ENCODE measurements around the gene ZNF256.

Gene ZNF256

DNA sequence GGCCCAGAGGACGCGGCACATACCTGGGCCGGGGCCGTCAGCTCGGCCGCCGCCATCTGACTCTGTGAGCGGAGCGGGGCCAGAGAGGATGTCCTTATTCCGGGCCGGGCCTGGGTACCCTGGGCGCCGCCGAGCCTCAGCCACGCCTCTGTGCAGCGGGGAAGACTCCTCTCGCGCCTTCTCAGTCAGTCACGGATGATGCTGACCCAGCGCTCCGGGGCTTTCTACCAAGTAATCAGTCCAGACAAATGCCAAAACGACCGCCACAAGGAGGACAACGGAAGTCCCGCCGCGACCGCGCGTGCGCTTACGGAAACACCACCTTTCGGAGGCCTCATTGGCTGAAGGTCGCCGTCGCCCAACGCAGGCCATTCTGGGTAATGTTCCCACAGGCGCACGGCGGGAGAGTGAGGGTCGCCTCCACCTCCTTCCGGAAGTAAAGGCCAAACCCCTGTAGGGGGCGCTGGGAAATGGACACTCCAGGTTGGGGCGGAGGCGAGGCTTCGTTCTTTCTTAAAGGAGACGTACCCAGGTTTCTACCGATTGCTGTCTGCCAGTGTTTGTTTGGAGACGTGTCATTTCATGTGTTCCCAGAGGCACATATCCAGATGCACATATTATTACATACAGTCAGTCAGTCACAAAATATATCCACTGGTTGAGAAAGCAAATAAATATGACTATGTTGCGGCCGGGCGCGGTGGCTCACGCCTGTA lies at the start of gene ZNF256:
Gene ZNF256 (minus strand): TSS at position 288 of the 716 bp plus-strand sequence. CDS start 232 bp downstream, at position 56.
- peak; percentile 84 to 90 for DNase-seq (ENCODE audit: low read depth in 2 of 2)

DNA sequence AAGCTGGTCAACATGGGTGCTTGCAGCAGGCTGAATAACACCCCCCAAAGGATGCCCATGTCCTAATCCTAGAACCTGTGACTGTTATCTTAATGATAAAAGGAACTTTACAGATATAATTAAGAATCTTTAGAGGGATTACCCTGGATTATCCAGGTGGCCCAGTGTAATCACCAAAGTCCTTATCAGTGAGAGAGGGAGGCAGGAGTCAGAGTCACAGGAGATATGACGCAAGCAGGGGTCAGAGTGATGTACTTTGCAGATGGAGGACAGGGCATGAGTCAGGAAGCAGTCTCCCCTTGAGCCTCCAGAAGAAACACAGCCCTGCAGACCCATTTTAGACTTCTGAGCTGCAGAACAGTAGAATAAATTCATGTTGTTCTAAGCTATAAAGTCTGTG lies 45.3 kb upstream of the ZNF256 start:
- no peak for DNase-seq (ENCODE audit: low read depth in 2 of 2)

- no peak for DNase-seq (ENCODE audit: low read depth in 2 of 2)
Measured at GRCh38 chr19:57978586-57979289, 31.2 kb upstream of the ZNF256 start.

- DNase-seq (ENCODE audit: low read depth in 2 of 2): no peak
Measured at GRCh38 chr19:57974434-57974833, 26.9 kb upstream of the ZNF256 start, which contains the start of gene C19orf18. TSS of gene C19orf18 (minus strand) at chr19:57974534. CDS start at chr19:57974432, 102 bp downstream.

DNA sequence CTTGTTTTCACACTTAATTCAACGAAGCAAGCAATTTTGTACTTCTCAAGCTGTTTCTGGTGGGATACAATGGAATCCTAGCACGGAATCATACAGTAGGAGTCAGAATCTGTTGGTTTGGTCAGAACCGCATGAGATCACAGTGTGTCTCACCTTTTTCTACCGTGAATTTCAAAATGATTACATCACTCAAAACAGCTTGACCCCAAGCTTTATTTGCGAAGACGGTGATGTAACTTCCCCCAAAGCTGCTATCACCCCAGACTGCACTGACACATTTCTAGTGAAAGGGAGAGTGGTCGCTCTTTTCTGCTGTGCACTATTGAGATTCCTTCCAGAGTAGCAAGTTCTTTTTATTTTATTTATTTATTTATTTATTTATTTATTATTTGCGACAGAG lies 17.3 kb upstream of the ZNF256 start:
- no peak for DNase-seq (ENCODE audit: low read depth in 2 of 2)

DNA sequence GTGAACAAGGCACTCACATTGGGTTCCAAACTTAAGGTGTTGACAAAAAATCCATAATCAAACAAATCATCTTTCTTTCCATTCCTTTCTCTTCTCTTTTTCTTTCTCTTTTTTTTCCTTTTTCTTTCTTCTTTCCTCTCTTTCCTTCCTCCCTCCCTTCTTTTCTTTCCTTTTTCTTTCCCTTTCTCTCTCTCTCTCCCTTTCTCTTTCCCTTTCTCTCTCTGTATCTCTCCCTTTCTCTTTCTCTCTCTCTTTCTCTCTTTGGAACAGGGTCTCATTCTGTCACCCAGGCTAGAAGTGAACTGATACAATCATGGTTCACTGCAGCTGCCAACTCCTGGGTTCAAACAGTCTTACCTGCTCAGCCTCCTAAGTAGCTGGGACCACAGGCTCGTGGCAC lies 14.3 kb upstream of the ZNF256 start:
- DNase-seq (ENCODE audit: low read depth in 2 of 2): no peak

- DNase-seq (ENCODE audit: low read depth in 2 of 2): no peak
Measured at GRCh38 chr19:57954996-57955395, 7.5 kb upstream of the ZNF256 start.

DNA sequence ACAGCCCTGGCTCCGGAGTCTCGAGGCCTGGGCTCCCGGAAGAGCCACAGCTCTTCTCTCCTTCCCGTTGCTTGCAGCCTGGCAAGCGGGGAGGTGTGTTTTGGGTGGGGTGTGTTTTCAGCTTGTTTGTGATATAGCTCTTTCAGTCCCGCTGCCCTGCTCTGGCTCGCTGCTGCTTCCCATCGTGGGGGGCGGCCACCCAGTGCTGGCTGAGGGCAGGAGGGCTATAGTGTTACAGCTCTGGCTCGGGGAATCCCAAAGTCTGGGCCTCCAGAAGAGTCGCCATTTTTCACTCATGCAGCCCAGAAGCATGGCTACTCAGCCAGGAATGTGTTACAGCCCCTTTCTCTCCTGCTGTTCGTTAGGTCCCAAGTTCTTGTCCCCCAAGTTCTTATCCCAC lies 2.2 kb upstream of the ZNF256 start:
- no peak for DNase-seq (ENCODE audit: low read depth in 2 of 2)

- no peak for DNase-seq (ENCODE audit: low read depth in 2 of 2)
Measured at GRCh38 chr19:57949296-57949695, 1.8 kb upstream of the ZNF256 start.

- no peak for DNase-seq (ENCODE audit: low read depth in 2 of 2)
Measured at GRCh38 chr19:57947088-57947418, 453 bp downstream of the ZNF256 start.

DNA sequence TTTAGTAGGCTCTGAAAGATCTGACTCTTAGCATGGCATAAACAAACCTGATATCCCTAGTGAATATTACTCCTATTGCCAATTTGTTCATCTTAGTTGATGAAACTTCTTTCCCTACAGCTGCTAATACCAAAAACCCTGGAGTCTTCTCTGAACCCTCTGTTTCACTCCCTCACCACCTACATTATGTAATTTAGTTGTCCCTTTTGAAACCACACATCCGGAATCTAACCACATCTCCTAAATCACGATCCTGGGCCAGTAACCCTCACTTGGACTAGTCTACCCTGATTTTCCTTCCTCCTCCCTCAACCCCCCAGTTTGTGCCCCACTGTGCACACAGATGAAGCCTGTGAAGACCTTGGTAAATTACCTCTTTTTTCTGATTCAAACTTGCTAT lies 1.2 kb downstream of the ZNF256 start:
- no peak for DNase-seq (ENCODE audit: low read depth in 2 of 2)

DNA sequence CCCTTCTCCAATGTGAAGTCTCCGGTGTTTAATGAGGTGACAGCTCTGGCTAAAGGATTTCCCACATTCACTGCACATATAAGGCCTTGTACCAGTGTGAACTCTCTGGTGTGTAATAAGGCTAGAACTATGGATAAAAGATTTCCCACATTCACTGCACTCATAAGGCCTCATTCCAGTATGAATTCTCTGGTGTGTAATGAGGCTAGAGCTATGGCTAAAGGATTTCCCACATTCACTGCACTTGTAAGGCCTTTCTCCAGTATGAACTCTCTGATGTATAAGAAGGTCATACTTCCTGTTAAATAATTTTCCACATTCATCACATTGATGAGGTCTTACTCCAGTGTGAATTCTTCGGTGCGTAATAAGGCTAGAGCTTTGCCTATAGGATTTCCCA lies 5.9 kb downstream of the ZNF256 start:
- no peak for DNase-seq (ENCODE audit: low read depth in 2 of 2)

DNA sequence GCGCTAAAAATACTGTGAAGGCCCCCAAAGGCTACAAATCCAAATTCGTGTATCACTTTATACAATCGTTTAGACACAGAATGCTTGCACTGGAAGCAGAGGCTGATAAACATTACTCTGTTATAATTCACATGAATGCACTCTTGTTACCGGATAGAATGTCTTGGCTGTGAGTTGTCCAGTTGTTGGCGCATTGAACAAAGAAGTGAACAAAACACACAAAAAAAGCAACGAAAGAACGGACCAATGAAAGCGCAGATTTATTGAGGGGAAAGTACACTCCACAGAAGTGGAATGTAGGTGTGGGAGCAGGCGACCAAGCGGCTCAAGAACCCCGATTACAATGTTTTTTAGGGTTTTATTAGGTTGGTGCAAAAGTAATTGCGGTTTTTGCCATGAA lies 11.8 kb downstream of the ZNF256 start:
- no peak for DNase-seq (ENCODE audit: low read depth in 2 of 2)

DNA sequence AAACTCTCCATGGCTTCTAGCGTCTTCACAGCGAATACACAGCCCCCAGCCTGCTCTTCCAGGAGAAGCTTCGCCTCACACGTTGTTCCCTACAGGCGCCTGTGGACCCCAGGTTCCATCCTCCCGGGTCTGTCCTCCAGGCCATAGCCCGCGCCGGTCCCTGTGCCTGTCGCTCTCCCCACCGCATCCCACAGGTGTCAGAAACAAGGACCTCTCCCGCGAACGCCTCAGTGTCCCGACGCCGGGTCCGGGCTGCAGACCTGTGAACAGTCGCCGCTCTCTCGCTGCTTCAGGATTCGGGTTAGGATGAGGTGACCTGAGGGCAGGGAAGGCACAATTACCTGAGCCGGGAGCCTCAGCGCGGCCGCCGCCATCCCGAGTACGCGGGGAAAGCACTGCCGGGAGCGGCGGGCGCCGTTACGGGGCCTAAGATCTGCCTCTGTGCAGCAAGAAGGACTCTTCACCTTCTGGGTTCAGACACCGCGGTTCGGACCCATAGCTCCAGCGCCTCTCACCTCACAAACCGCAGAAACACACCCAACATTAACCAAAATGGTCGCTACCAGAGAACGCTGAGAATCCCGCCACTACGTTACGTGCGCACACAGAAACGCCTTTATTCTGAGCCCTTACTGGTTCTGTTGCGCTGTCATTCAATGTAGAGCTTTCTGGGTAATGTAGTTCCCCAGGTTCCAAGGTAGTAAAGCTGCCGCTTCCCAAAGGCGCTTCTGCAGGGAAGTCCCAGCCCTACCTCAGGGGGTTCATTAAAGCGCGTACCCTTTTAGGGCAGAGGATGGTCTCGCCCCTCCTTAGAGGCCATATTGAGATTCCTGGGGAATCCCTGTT lies 12.5 kb downstream of the ZNF256 start, which contains the start of gene ZNF418:
Gene ZNF418 (minus strand): TSS at position 583 of the 846 bp plus-strand sequence. CDS start 1,580 bp downstream, outside the sequence.
- DNase-seq (ENCODE audit: low read depth in 2 of 2): no peak

GRCh38 chr19:57927587-57927986 lies 19.9 kb downstream of the ZNF256 start:
- DNase-seq (ENCODE audit: low read depth in 2 of 2): no peak

GRCh38 chr19:57916168-57916995 lies 31.1 kb downstream of the ZNF256 start, which contains the start of gene ZNF417:
TSS of gene ZNF417 (minus strand) at chr19:57916592. CDS start at chr19:57916411, 181 bp downstream.
- DNase-seq (ENCODE audit: low read depth in 2 of 2): peak; percentile 59 to 70

- no peak for DNase-seq (ENCODE audit: low read depth in 2 of 2)
Measured at GRCh38 chr19:57914531-57914930, 33.0 kb downstream of the ZNF256 start.

DNA sequence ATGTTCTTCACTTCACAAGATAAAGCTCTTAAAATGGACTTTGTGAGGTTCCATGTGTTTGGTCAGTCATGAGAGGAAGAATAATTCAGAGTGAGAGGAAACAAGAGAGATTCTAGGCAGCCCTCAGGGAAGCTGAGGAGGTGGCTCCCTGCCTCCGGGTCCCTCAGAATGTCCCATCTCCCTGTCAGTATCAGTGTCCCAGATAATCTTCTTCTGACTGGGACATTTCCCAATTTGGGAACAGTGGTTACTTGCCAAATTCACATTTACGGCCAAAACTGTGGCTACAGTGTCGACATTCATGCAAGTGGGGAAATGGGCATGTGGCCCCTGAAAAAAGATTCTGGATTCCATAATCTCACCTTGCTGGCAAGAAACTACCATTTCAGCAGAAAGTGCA lies 40.1 kb downstream of the ZNF256 start:
- DNase-seq (ENCODE audit: low read depth in 2 of 2): no peak

- DNase-seq (ENCODE audit: low read depth in 2 of 2): no peak
Measured at GRCh38 chr19:57905258-57905657, 42.2 kb downstream of the ZNF256 start.

DNA sequence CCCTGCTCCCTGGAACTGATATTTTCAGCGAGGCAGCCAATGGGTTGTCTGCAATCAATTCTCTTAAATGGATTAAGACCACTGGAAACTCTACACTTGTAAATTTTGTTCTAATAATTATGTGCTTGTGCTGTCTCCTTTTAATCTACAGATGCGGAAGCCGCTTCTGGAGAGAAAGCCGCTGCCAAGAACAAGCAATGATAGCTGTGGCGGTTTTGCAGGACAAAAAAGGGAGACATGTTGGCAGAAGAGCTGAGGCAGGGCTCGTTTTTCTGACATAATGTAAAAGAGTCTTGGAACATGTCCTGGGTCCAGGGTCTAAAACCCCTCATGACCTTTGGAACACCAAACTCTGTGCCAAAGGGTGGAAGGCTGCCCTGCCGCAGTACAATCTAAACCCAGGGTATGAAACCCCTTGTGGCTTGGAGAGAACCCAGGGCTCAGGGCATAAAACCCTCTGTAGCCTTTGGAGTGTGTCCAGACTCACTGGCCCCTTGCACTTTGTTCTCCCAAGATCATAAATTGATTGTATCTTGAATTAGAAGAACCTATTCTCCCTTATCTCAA lies 43.8 kb downstream of the ZNF256 start:
- no peak for DNase-seq (ENCODE audit: low read depth in 2 of 2)

DNA sequence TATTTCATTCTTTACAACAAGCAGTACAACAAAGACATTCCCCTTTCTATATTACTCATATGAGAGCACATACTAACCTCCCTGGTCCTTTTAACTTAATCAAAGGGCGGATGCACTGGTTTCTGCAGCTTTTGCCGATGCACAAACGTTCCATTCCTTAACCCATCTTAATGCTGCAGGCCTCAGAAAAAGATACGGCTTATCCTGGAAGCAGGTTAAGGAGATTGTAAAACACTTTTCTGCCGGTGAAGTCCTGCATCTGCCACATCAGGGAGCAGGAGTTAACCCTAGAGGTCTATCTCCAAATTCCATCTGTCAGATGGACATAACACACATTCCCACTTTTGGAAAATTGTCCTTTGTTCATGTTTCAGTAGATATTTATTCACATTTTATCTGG lies 47.2 kb downstream of the ZNF256 start:
- no peak for DNase-seq (ENCODE audit: low read depth in 2 of 2)

Measured in stimulated activated CD8-positive, alpha-beta memory T cell treated with anti-CD3 and anti-CD28 coated beads, Interleukin-2, amount 100 ng/mL, for 48 hours (primary cell).